Measurements from ENCODE around the gene CCDC27.
"Not testable (repeated sequence)": the region's sequence is repeated elsewhere in the genome, so short reads cannot be mapped to it uniquely, and the experiment has no call there.

CCDC27 gene

GRCh38 chr1:3738943-3739342, 13.3 kb upstream of the CCDC27 start:
- no peak for DNase-seq

GRCh38 chr1:3740042-3740441, 12.2 kb upstream of the CCDC27 start:
- no peak for DNase-seq

- no peak for DNase-seq
Observed at GRCh38 chr1:3740752-3741151, 11.5 kb upstream of the CCDC27 start.

GRCh38 chr1:3741566-3742438, 10.4 kb upstream of the CCDC27 start:
- no peak for DNase-seq

- DNase-seq = no peak
Observed at GRCh38 chr1:3742439-3743298, 9.6 kb upstream of the CCDC27 start.

- DNase-seq = no peak
Observed at GRCh38 chr1:3743421-3743820, 8.8 kb upstream of the CCDC27 start.

- no peak for DNase-seq
Observed at GRCh38 chr1:3743826-3744225, 8.4 kb upstream of the CCDC27 start.

GRCh38 chr1:3744646-3745045, 7.6 kb upstream of the CCDC27 start:
- no peak for DNase-seq

GRCh38 chr1:3745071-3745470, 7.2 kb upstream of the CCDC27 start:
- DNase-seq = no peak

- DNase-seq = no peak
Observed at GRCh38 chr1:3745590-3746381, 6.5 kb upstream of the CCDC27 start.

- no peak for DNase-seq
Observed at GRCh38 chr1:3746389-3746829, 5.8 kb upstream of the CCDC27 start.

- DNase-seq = peak; percentile 78
Observed at GRCh38 chr1:3746830-3747521, 5.3 kb upstream of the CCDC27 start.

- DNase-seq = no peak
Observed at GRCh38 chr1:3747522-3747848, 4.8 kb upstream of the CCDC27 start.

GRCh38 chr1:3747903-3748302, 4.3 kb upstream of the CCDC27 start:
- no peak for DNase-seq

- not testable (repeated sequence) for DNase-seq
Observed at GRCh38 chr1:3748316-3748900, 3.8 kb upstream of the CCDC27 start.

- no peak for DNase-seq
Observed at GRCh38 chr1:3749512-3749911, 2.7 kb upstream of the CCDC27 start.

- no peak for DNase-seq
Observed at GRCh38 chr1:3750741-3751140, 1.5 kb upstream of the CCDC27 start.

- no peak for DNase-seq
Observed at GRCh38 chr1:3753656-3754454, 1.6 kb downstream of the CCDC27 start.

- no peak for DNase-seq
Observed at GRCh38 chr1:3756394-3756793, 4.1 kb downstream of the CCDC27 start.

GRCh38 chr1:3759164-3759563, 6.9 kb downstream of the CCDC27 start:
- no peak for DNase-seq

- DNase-seq = no peak
Observed at GRCh38 chr1:3759796-3760195, 7.5 kb downstream of the CCDC27 start.

Data from effector CD4-positive, alpha-beta T cell (primary cell).